WTC11 (cell line): ENCODE measurements around the gene LMAN2. TPM values are rescaled to one million over a fixed set of nuclear protein-coding genes. Genes with fewer than 3 reads are reported as not detected.

ENCODE experiments used
- ATAC-seq: fragments of 200-7000 bp; cut with Tn5 transposase; 2 replicates; pipeline ENCODE4 v1.10.0; 2021; ENCODE audit warnings: mild to moderate bottlenecking, moderate library complexity
- CTCF ChIA-PET: fragments of 300-600 bp; sonication (Branson Sonifier 250); formaldehyde crosslinking; loops from one replicate; lab custom pipeline; 2021; ENCODE audit warnings: antibody characterized with exemption; lab: Charles Lee
- POLR2A ChIA-PET: fragments of 350-600 bp; sonication (Branson Sonifier 250); formaldehyde crosslinking; loops from one replicate; lab custom pipeline; 2021; ENCODE audit warnings: antibody characterized with exemption; lab: Charles Lee
- DNase-seq: peaks from one replicate; pipeline ENCODE4 v3.0.0; 2021; ENCODE audit warnings: low spot score
- H3K27ac Mint-ChIP-seq: 2 replicates; pipeline ENCODE4 v1.8.0; 2021; ENCODE audit warnings: mixed read lengths
- H3K27me3 Mint-ChIP-seq: 2 replicates; pipeline ENCODE4 v1.8.0; 2021; ENCODE audit warnings: low read depth, mild to moderate bottlenecking, moderate library complexity, mixed read lengths
- H3K36me3 Mint-ChIP-seq: 2 replicates; pipeline ENCODE4 v1.8.0; 2021; ENCODE audit warnings: mixed read lengths
- H3K4me1 Mint-ChIP-seq: 2 replicates; pipeline ENCODE4 v1.8.0; 2022; ENCODE audit warnings: mixed read lengths
- H3K4me3 Mint-ChIP-seq: 2 replicates; pipeline ENCODE4 v1.8.0; 2021; ENCODE audit warnings: mild to moderate bottlenecking, moderate library complexity, mixed read lengths
- H3K9me3 Mint-ChIP-seq: 2 replicates; pipeline ENCODE4 v1.8.0; 2021; ENCODE audit warnings: mixed read lengths
- ATF1 ChIP-seq: sonication (generic); formaldehyde crosslinking; IDR thresholded peaks from 2 replicates; pipeline ENCODE4 v1.8.1; 2023; ENCODE audit warnings: mild to moderate bottlenecking, moderate library complexity, missing genetic modification reagents
- CREB1 ChIP-seq: sonication (generic); formaldehyde crosslinking; IDR thresholded peaks from 2 replicates; pipeline ENCODE4 v1.8.0; 2023; ENCODE audit warnings: mild to moderate bottlenecking, missing genetic modification reagents
- ESRRA ChIP-seq: sonication (generic); formaldehyde crosslinking; IDR thresholded peaks from 2 replicates; pipeline ENCODE4 v1.8.1; 2022; ENCODE audit warnings: mild to moderate bottlenecking, missing genetic modification reagents, borderline replicate concordance
- IRF2 ChIP-seq: sonication (generic); formaldehyde crosslinking; IDR thresholded peaks from 2 replicates; pipeline ENCODE4 v1.8.0; 2022; ENCODE audit warnings: low read depth, missing genetic modification reagents, borderline replicate concordance
- NFYB ChIP-seq: sonication (generic); formaldehyde crosslinking; conservative IDR thresholded peaks from 2 replicates; pipeline ENCODE4 v1.8.0; 2022; ENCODE audit warnings: low read depth, missing genetic modification reagents
- OVOL2 ChIP-seq: fragments of 250-450 bp; sonication (Bioruptor Pico); IDR thresholded peaks from 2 replicates; pipeline ENCODE4 v1.9.0; 2021; ENCODE audit warnings: mild to moderate bottlenecking, borderline replicate concordance
- PRRX2 ChIP-seq: fragments of 250-450 bp; sonication (Bioruptor Pico); IDR thresholded peaks from 2 replicates; pipeline ENCODE4 v1.8.0; 2021; ENCODE audit warnings: mild to moderate bottlenecking
- SOX15 ChIP-seq: fragments of 250-450 bp; sonication (Bioruptor Pico); IDR thresholded peaks from 2 replicates; pipeline ENCODE4 v1.9.0; 2021; ENCODE audit warnings: mild to moderate bottlenecking
- ZNF219 ChIP-seq: sonication (generic); formaldehyde crosslinking; IDR thresholded peaks from 2 replicates; pipeline ENCODE4 v1.8.0; 2023; ENCODE audit warnings: missing genetic modification reagents, mild to moderate bottlenecking, borderline replicate concordance
- ZNF317 ChIP-seq: sonication (generic); formaldehyde crosslinking; IDR thresholded peaks from 2 replicates; pipeline ENCODE4 v1.8.1; 2023; ENCODE audit warnings: low read depth, mild to moderate bottlenecking, moderate library complexity, missing genetic modification reagents, borderline replicate concordance
- ZNF396 ChIP-seq: fragments of 250-450 bp; sonication (Bioruptor Pico); IDR thresholded peaks from 2 replicates; pipeline ENCODE4 v1.8.0; 2021; ENCODE audit warnings: mild to moderate bottlenecking, moderate library complexity, borderline replicate concordance
- ZNF423 ChIP-seq: fragments of 250-450 bp; sonication (Bioruptor Pico); IDR thresholded peaks from 2 replicates; pipeline ENCODE4 v2.1.2; 2022; ENCODE audit warnings: mild to moderate bottlenecking, moderate library complexity
- ZNF671 ChIP-seq: fragments of 250-450 bp; sonication (Bioruptor Pico); IDR thresholded peaks from 2 replicates; pipeline ENCODE4 v1.8.0; 2021; ENCODE audit warnings: mild to moderate bottlenecking
- total RNA-seq: library from RNA; stranded (reverse); gene quantifications from 3 replicates; pipeline ENCODE4 v1.2.3, GENCODE V29; 2021
- TF ChIP-seq, protein P1 (sequence below): fragments of 250-450 bp; sonication (Bioruptor Pico); IDR thresholded peaks from 2 replicates; pipeline ENCODE4 v2.1.2; 2022; ENCODE audit warnings: mild to moderate bottlenecking, moderate library complexity
- TF ChIP-seq, protein P2 (sequence below): sonication (generic); formaldehyde crosslinking; IDR thresholded peaks from 2 replicates; pipeline ENCODE4 v1.8.1; 2023; ENCODE audit warnings: mild to moderate bottlenecking, missing genetic modification reagents
- TF ChIP-seq, protein P3 (sequence below): fragments of 250-450 bp; sonication (Bioruptor Pico); IDR thresholded peaks from 2 replicates; pipeline ENCODE4 v1.9.0; 2021; ENCODE audit warnings: mild to moderate bottlenecking, borderline replicate concordance
- TF ChIP-seq, protein P4 (sequence below): sonication (generic); formaldehyde crosslinking; IDR thresholded peaks from 2 replicates; pipeline ENCODE4 v1.8.1; 2022; ENCODE audit warnings: mild to moderate bottlenecking, missing genetic modification reagents, moderate library complexity, borderline replicate concordance
- TF ChIP-seq, protein P5 (sequence below): sonication (generic); formaldehyde crosslinking; IDR thresholded peaks from 2 replicates; pipeline ENCODE4 v1.8.1; 2023; ENCODE audit warnings: mild to moderate bottlenecking, missing genetic modification reagents, moderate library complexity

The LMAN2 gene
- total RNA-seq, 1 experiment from 2014 or later: 162 TPM

- peak overlapping the region; percentile 65; the same call in 1 of the 2 replicates for H3K27ac Mint-ChIP-seq
- DNase-seq (no peak), ATAC-seq (no peak)
- peaks cover 48% of the 10 kb centered on the region for H3K36me3 Mint-ChIP-seq
- no peak overlapping the region for H3K4me3 Mint-ChIP-seq
- ChIA-PET CTCF (interaction anchor here (2.6 to 4.7 kb wide), 2 partner anchors 13 to 184 kb away, joined by 9 to 36 read pairs; no protein-coding TSS in a partner anchor), POLR2A (no interaction called here)
- no peaks in the 10 kb centered on the region for H3K9me3 Mint-ChIP-seq
- H3K4me1 Mint-ChIP-seq: peaks cover 33% of the 10 kb centered on the region
- H3K27me3 Mint-ChIP-seq: no peaks in the 10 kb centered on the region
- TF ChIP-seq SOX15: no peak
- TF ChIP-seq, protein P1, sequence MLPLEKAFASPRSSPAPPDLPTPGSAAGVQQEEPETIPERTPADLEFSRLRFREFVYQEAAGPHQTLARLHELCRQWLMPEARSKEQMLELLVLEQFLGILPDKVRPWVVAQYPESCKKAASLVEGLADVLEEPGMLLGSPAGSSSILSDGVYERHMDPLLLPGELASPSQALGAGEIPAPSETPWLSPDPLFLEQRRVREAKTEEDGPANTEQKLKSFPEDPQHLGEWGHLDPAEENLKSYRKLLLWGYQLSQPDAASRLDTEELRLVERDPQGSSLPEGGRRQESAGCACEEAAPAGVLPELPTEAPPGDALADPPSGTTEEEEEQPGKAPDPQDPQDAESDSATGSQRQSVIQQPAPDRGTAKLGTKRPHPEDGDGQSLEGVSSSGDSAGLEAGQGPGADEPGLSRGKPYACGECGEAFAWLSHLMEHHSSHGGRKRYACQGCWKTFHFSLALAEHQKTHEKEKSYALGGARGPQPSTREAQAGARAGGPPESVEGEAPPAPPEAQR: no peak
- TF ChIP-seq, protein P2, sequence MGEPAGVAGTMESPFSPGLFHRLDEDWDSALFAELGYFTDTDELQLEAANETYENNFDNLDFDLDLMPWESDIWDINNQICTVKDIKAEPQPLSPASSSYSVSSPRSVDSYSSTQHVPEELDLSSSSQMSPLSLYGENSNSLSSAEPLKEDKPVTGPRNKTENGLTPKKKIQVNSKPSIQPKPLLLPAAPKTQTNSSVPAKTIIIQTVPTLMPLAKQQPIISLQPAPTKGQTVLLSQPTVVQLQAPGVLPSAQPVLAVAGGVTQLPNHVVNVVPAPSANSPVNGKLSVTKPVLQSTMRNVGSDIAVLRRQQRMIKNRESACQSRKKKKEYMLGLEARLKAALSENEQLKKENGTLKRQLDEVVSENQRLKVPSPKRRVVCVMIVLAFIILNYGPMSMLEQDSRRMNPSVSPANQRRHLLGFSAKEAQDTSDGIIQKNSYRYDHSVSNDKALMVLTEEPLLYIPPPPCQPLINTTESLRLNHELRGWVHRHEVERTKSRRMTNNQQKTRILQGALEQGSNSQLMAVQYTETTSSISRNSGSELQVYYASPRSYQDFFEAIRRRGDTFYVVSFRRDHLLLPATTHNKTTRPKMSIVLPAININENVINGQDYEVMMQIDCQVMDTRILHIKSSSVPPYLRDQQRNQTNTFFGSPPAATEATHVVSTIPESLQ (CRISPR knock-in tag): no peak
- TF ChIP-seq ZNF423 (CRISPR knock-in tag): no peak
- no peak for TF ChIP-seq CREB1
- TF ChIP-seq ESRRA: no peak
Observed at GRCh38 chr5:177295924-177296323, 55.5 kb downstream of the LMAN2 start.

- peaks cover 27% of the 10 kb centered on the region for H3K4me1 Mint-ChIP-seq
- no peak for DNase-seq
- CTCF ChIA-PET: interaction anchor here (0.9 to 1.8 kb wide), 2 partner anchors 15 to 183 kb away, joined by 3 read pairs; no protein-coding TSS in a partner anchor
- no peak overlapping the region for H3K27ac Mint-ChIP-seq
- H3K36me3 Mint-ChIP-seq: peaks cover 56% of the 10 kb centered on the region
- H3K27me3 Mint-ChIP-seq: no peaks in the 10 kb centered on the region
- no peak overlapping the region for H3K4me3 Mint-ChIP-seq
- H3K9me3 Mint-ChIP-seq: no peaks in the 10 kb centered on the region
- ATAC-seq: no peak
- POLR2A ChIA-PET: no interaction called here
- TF ChIP-seq, protein P3, sequence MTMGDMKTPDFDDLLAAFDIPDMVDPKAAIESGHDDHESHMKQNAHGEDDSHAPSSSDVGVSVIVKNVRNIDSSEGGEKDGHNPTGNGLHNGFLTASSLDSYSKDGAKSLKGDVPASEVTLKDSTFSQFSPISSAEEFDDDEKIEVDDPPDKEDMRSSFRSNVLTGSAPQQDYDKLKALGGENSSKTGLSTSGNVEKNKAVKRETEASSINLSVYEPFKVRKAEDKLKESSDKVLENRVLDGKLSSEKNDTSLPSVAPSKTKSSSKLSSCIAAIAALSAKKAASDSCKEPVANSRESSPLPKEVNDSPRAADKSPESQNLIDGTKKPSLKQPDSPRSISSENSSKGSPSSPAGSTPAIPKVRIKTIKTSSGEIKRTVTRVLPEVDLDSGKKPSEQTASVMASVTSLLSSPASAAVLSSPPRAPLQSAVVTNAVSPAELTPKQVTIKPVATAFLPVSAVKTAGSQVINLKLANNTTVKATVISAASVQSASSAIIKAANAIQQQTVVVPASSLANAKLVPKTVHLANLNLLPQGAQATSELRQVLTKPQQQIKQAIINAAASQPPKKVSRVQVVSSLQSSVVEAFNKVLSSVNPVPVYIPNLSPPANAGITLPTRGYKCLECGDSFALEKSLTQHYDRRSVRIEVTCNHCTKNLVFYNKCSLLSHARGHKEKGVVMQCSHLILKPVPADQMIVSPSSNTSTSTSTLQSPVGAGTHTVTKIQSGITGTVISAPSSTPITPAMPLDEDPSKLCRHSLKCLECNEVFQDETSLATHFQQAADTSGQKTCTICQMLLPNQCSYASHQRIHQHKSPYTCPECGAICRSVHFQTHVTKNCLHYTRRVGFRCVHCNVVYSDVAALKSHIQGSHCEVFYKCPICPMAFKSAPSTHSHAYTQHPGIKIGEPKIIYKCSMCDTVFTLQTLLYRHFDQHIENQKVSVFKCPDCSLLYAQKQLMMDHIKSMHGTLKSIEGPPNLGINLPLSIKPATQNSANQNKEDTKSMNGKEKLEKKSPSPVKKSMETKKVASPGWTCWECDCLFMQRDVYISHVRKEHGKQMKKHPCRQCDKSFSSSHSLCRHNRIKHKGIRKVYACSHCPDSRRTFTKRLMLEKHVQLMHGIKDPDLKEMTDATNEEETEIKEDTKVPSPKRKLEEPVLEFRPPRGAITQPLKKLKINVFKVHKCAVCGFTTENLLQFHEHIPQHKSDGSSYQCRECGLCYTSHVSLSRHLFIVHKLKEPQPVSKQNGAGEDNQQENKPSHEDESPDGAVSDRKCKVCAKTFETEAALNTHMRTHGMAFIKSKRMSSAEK (CRISPR knock-in tag): no peak
- TF ChIP-seq ZNF396 (CRISPR knock-in tag) (no peak), ATF1 (CRISPR knock-in tag) (no peak), ZNF671 (CRISPR knock-in tag) (no peak)
- TF ChIP-seq, protein P4, sequence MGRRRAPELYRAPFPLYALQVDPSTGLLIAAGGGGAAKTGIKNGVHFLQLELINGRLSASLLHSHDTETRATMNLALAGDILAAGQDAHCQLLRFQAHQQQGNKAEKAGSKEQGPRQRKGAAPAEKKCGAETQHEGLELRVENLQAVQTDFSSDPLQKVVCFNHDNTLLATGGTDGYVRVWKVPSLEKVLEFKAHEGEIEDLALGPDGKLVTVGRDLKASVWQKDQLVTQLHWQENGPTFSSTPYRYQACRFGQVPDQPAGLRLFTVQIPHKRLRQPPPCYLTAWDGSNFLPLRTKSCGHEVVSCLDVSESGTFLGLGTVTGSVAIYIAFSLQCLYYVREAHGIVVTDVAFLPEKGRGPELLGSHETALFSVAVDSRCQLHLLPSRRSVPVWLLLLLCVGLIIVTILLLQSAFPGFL (CRISPR knock-in tag): no peak
Observed at GRCh38 chr5:177294632-177295031, 56.8 kb downstream of the LMAN2 start.

- H3K27ac Mint-ChIP-seq: no peak overlapping the region
- POLR2A ChIA-PET: no interaction called here
- no peak for TF ChIP-seq NFYB (CRISPR knock-in tag)
- TF ChIP-seq OVOL2 (CRISPR knock-in tag): no peak
- TF ChIP-seq, protein P5, sequence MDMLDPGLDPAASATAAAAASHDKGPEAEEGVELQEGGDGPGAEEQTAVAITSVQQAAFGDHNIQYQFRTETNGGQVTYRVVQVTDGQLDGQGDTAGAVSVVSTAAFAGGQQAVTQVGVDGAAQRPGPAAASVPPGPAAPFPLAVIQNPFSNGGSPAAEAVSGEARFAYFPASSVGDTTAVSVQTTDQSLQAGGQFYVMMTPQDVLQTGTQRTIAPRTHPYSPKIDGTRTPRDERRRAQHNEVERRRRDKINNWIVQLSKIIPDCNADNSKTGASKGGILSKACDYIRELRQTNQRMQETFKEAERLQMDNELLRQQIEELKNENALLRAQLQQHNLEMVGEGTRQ (CRISPR knock-in tag): no peak
- no peak for TF ChIP-seq ZNF317 (CRISPR knock-in tag)
- TF ChIP-seq IRF2 (CRISPR knock-in tag): no peak
- no peak for TF ChIP-seq PRRX2 (CRISPR knock-in tag)
- no peak for TF ChIP-seq ZNF423 (CRISPR knock-in tag)
- TF ChIP-seq ZNF219: no peak
Observed at GRCh38 chr5:177293819-177294581, 57.5 kb downstream of the LMAN2 start.

More at GRCh38 chr5:177293819-177294581, 57.5 kb downstream of the LMAN2 start:
- CTCF ChIA-PET: interaction anchor here (0.9 to 1.8 kb wide), 2 partner anchors 16 to 182 kb away, joined by 3 read pairs; no protein-coding TSS in a partner anchor
- peaks cover 21% of the 10 kb centered on the region for H3K4me1 Mint-ChIP-seq
- H3K27me3 Mint-ChIP-seq: no peaks in the 10 kb centered on the region
- DNase-seq: no peak
- no peak for ATAC-seq
- no peak overlapping the region for H3K4me3 Mint-ChIP-seq
- no peaks in the 10 kb centered on the region for H3K9me3 Mint-ChIP-seq
- H3K36me3 Mint-ChIP-seq: peaks cover 62% of the 10 kb centered on the region
